DND-41 (cell line): ENCODE measurements around the gene SDC4.
"Not testable (repeated sequence)": the region's sequence is repeated elsewhere in the genome, so short reads cannot be mapped to it uniquely, and the experiment has no call there.

Experiments used
- ATAC-seq: fragments of 200-7000 bp; cut with Tn5 transposase; 3 replicates; pipeline ENCODE4 v1.9.1; 2021; ENCODE audit warnings: low read depth; ENCODE audit not compliant: insufficient read depth
- DNase-seq: peaks from one replicate; pipeline ENCODE4 v3.0.0-alpha.2; 2020
- H2AFZ ChIP-seq: 2 replicates; pipeline ENCODE4 v1.6.0; 2012; ENCODE audit warnings: low read depth, low read length
- H3K27ac ChIP-seq: 2 replicates; pipeline ENCODE4 v1.5.1; 2012; ENCODE audit warnings: low read length, inconsistent platforms
- H3K27me3 ChIP-seq: fragments of 200-600 bp; sonication (generic); 2 replicates; pipeline ENCODE4 v1.6.0; 2012; ENCODE audit warnings: low read length, mild to moderate bottlenecking, inconsistent platforms; ENCODE audit not compliant: insufficient read depth, poor library complexity
- H3K36me3 ChIP-seq: 2 replicates; pipeline ENCODE4 v1.5.1; 2012; ENCODE audit warnings: low read length, inconsistent platforms; ENCODE audit not compliant: insufficient read depth
- H3K4me1 ChIP-seq: 2 replicates; pipeline ENCODE4 v1.5.1; 2012; ENCODE audit warnings: mild to moderate bottlenecking, low read length; ENCODE audit not compliant: insufficient read depth
- H3K4me2 ChIP-seq: 2 replicates; pipeline ENCODE4 v1.6.0; 2012; ENCODE audit warnings: mild to moderate bottlenecking, moderate library complexity, low read length, inconsistent platforms; ENCODE audit not compliant: insufficient read depth
- H3K4me3 ChIP-seq, 2 experiments: fragments of 200-600 bp in 1 of 2; shearing (Covaris generic) in 1 of 2; 2 replicates each; pipeline ENCODE4 v1.5.1; 2012 to 2016; ENCODE audit warnings: inconsistent platforms in 2 of 2, low read length in 2 of 2, mild to moderate bottlenecking in 2 of 2, low read depth in 1 of 2, moderate library complexity in 1 of 2
- H3K79me2 ChIP-seq: 2 replicates; pipeline ENCODE4 v1.6.0; 2012; ENCODE audit warnings: low read length, inconsistent platforms; ENCODE audit not compliant: insufficient read depth
- H3K9ac ChIP-seq: 2 replicates; pipeline ENCODE4 v1.6.0; 2012; ENCODE audit warnings: low read depth, mild to moderate bottlenecking, inconsistent platforms, low read length, moderate library complexity
- H3K9me3 ChIP-seq: 2 replicates; pipeline ENCODE4 v1.5.1; 2012; ENCODE audit warnings: low read length, moderate library complexity, mild to moderate bottlenecking, inconsistent platforms; ENCODE audit not compliant: insufficient read depth, severe bottlenecking
- H4K20me1 ChIP-seq: 2 replicates; pipeline ENCODE4 v1.6.0; 2012; ENCODE audit warnings: low read length; ENCODE audit not compliant: insufficient read depth
- CTCF ChIP-seq: IDR thresholded peaks from 2 replicates; pipeline ENCODE4 v1.5.1; 2012; ENCODE audit warnings: borderline replicate concordance, low read length, moderate library complexity, mild to moderate bottlenecking; ENCODE audit not compliant: poor library complexity, severe bottlenecking; ENCODE audit errors: extremely low read depth
- EZH2 ChIP-seq: IDR thresholded peaks from 3 replicates; pipeline ENCODE4 v1.6.1; 2012; ENCODE audit warnings: borderline replicate concordance, low read depth, mild to moderate bottlenecking, moderate library complexity, low read length, inconsistent platforms; ENCODE audit not compliant: severe bottlenecking

The SDC4 gene

DNA sequence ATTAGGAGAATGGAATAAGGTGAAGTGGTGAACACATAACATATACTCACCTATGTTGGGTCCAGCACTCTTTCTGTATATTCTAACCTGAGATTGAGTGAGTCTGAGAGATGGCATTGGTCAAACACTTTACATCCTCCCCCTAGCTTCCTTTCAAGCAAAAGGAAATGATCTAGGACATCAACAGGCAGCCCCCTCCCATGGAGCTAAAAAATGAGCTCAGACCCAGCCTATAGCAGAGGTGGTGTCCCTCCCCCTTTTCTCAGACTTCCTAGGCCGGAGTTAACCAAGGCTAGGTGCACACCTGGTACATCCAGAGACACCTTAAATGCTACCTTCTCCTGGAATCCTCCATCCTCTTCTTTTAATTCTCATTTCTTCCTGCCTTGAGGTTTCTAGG lies 5.5 kb upstream of the SDC4 start:
- Histone ChIP-seq H3K27ac (no peak overlapping the region), H2AFZ (no peak overlapping the region), H3K36me3 (no peaks in the 10 kb centered on the region), H3K9ac (no peak overlapping the region), H3K4me2 (no peak overlapping the region), H3K9me3 (no peaks in the 10 kb centered on the region), H3K4me3 (no peak overlapping the region), H3K4me1 (no peaks in the 10 kb centered on the region), H3K27me3 (peaks cover 21% of the 10 kb centered on the region), H4K20me1 (no peaks in the 10 kb centered on the region), H3K79me2 (no peaks in the 10 kb centered on the region)
- no peak for TF ChIP-seq CTCF
- TF ChIP-seq EZH2 = no peak
- DNase-seq (no peak), ATAC-seq (no peak)

- Histone ChIP-seq H4K20me1 (no peaks in the 10 kb centered on the region), H3K4me2 (no peak overlapping the region), H3K9me3 (no peaks in the 10 kb centered on the region), H3K79me2 (no peaks in the 10 kb centered on the region), H3K36me3 (no peaks in the 10 kb centered on the region), H3K27me3 (peaks cover 21% of the 10 kb centered on the region), H3K4me1 (no peaks in the 10 kb centered on the region), H2AFZ (no peak overlapping the region), H3K4me3 (no peak overlapping the region), H3K27ac (no peak overlapping the region), H3K9ac (no peak overlapping the region)
- ATAC-seq = no peak
- TF ChIP-seq EZH2 = no peak
- TF ChIP-seq CTCF = no peak
- DNase-seq = no peak
Measured at GRCh38 chr20:45352729-45353128, 4.5 kb upstream of the SDC4 start.

- H3K4me3 ChIP-seq, H3K36me3 ChIP-seq, H2AFZ ChIP-seq, ATAC-seq, H3K4me2 ChIP-seq, H3K27ac ChIP-seq, H3K9me3 ChIP-seq, H3K9ac ChIP-seq, DNase-seq, H4K20me1 ChIP-seq, H3K4me1 ChIP-seq, H3K79me2 ChIP-seq: not testable (repeated sequence)
- H3K27me3 ChIP-seq = peaks cover 36% of the 10 kb centered on the region
Measured at GRCh38 chr20:45350795-45351194, 2.6 kb upstream of the SDC4 start.

DNA sequence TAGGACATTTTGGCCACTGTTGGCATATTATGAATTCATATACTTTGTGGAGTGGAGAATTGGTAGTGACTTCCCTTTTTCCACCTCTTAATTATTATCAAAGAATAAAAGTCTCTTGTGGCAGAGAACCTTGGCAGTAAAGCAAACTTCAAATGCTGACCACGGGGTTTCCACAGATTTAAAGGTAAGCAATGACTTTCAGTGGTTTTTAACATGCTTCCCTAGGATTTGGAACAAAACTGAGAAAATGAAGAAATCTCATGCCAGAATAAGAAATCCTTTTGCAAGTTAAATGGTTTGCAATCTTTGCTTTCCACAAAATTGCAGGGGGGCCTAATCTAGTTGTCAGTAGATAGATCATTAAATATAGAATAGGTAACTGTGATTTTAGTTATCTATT lies 2.0 kb upstream of the SDC4 start:
- Histone ChIP-seq H3K4me2 (no peak overlapping the region), H3K4me1 (no peaks in the 10 kb centered on the region), H3K4me3 (no peak overlapping the region), H3K27me3 (peaks cover 36% of the 10 kb centered on the region), H3K79me2 (no peaks in the 10 kb centered on the region), H3K9ac (no peak overlapping the region), H4K20me1 (0 out of 2 replicates have a peak, but pooled peaks cover 2% of the 10 kb centered on the region), H3K9me3 (no peaks in the 10 kb centered on the region), H3K27ac (no peak overlapping the region), H3K36me3 (no peaks in the 10 kb centered on the region), H2AFZ (no peak overlapping the region)
- ATAC-seq = no peak
- no peak for DNase-seq
- TF ChIP-seq EZH2 (no peak), CTCF (no peak)
